Endothelial cell (in vitro differentiated cells): ENCODE data around the gene SDCCAG8. TPM values are rescaled to one million over a fixed set of nuclear protein-coding genes. Genes with fewer than 3 reads are reported as not detected.

Source experiments
- DNase-seq: peaks from one replicate; pipeline ENCODE4 v3.0.0; 2021; ENCODE audit warnings: low spot score
- H3K27ac Mint-ChIP-seq: one replicate; pipeline ENCODE4 v1.8.0; 2021; ENCODE audit warnings: mixed read lengths, inconsistent platforms; ENCODE audit not compliant: unreplicated experiment
- H3K27me3 Mint-ChIP-seq: one replicate; pipeline ENCODE4 v1.8.0; 2021; ENCODE audit warnings: mild to moderate bottlenecking, moderate library complexity, mixed read lengths, inconsistent platforms; ENCODE audit not compliant: unreplicated experiment
- H3K36me3 Mint-ChIP-seq: one replicate; pipeline ENCODE4 v1.8.0; 2021; ENCODE audit warnings: mild to moderate bottlenecking, low read depth, mixed read lengths, inconsistent platforms; ENCODE audit not compliant: unreplicated experiment
- H3K4me1 Mint-ChIP-seq: one replicate; pipeline ENCODE4 v1.8.0; 2021; ENCODE audit warnings: mild to moderate bottlenecking, mixed read lengths, inconsistent platforms; ENCODE audit not compliant: unreplicated experiment
- H3K4me3 Mint-ChIP-seq: one replicate; pipeline ENCODE4 v1.8.0; 2021; ENCODE audit warnings: mild to moderate bottlenecking, mixed read lengths, inconsistent platforms; ENCODE audit not compliant: unreplicated experiment
- H3K9me3 Mint-ChIP-seq: one replicate; pipeline ENCODE4 v1.8.0; 2021; ENCODE audit warnings: mixed read lengths, inconsistent platforms; ENCODE audit not compliant: unreplicated experiment
- total RNA-seq: library from RNA; stranded (reverse); fragmentation: NEBNext Ultra II Directional; extraction: Animal tissue kit (Norgen Biotek cat#: 25700); gene quantifications from one replicate; pipeline ENCODE4 v1.2.1, GENCODE V29; 2021; ENCODE audit not compliant: unreplicated experiment
- TF ChIP-seq, protein P1 (sequence below): fragments of 200-600 bp; sonication (generic); IDR thresholded peaks from one replicate; pipeline ENCODE4 v1.5.0; 2021; ENCODE audit warnings: antibody characterized with exemption; ENCODE audit not compliant: unreplicated experiment

The SDCCAG8 gene
- total RNA-seq, 1 donor from 2014 or later = 41.9 TPM

DNA sequence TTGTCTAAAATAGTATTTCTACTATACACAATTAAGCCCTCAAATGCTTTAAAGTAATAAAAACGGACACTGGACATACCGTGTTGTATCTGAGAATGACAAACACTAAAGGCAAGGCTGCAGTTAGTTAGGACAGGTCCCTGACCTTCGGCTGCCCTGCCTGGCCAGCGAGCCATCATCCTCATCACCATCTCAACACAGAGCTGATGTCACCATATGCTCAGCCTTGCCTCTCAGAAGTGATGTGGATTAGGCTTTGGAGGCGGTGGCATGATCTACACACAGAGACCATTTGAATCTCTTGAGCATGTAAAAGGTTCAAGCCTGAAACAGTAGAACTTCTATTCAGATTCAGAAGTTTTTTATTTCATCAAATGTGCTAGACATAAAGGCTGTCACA is 244.7 kb downstream of the SDCCAG8 start:
- TF ChIP-seq, protein P1, sequence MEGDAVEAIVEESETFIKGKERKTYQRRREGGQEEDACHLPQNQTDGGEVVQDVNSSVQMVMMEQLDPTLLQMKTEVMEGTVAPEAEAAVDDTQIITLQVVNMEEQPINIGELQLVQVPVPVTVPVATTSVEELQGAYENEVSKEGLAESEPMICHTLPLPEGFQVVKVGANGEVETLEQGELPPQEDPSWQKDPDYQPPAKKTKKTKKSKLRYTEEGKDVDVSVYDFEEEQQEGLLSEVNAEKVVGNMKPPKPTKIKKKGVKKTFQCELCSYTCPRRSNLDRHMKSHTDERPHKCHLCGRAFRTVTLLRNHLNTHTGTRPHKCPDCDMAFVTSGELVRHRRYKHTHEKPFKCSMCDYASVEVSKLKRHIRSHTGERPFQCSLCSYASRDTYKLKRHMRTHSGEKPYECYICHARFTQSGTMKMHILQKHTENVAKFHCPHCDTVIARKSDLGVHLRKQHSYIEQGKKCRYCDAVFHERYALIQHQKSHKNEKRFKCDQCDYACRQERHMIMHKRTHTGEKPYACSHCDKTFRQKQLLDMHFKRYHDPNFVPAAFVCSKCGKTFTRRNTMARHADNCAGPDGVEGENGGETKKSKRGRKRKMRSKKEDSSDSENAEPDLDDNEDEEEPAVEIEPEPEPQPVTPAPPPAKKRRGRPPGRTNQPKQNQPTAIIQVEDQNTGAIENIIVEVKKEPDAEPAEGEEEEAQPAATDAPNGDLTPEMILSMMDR = no peak

DNA sequence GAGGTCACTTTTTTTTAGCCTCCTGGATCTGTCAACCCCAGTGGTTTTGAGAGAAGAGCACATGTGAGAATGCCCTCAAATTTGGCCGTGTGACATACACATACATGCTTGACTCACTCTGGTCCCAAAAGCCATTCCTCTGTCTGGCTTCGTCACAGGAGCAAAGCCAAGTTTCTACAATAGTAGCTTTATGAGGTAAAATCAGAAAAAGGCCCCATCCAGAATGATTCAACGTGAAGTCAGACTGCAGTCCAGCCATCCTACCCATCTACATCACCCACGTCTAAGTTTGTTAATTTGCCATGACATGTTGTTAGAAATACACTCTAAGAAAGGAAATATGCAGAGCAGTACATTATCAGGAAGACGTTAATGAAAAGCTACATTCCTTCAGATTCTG is 245.2 kb downstream of the SDCCAG8 start:
- peaks cover 20% of the 10 kb centered on the region for H3K36me3 Mint-ChIP-seq
- H3K9me3 Mint-ChIP-seq = no peaks in the 10 kb centered on the region
- peaks cover 13% of the 10 kb centered on the region for H3K4me1 Mint-ChIP-seq
- DNase-seq = no peak
- TF ChIP-seq, protein P1 = no peak
- peaks cover 3% of the 10 kb centered on the region for H3K27me3 Mint-ChIP-seq
- H3K27ac Mint-ChIP-seq = no peak overlapping the region
- peak overlapping the region; percentile 32 for H3K4me3 Mint-ChIP-seq

More for the DNA sequence above, 244.7 kb downstream of the SDCCAG8 start:
- Mint-ChIP-seq H3K4me3 (no peak overlapping the region), H3K9me3 (no peaks in the 10 kb centered on the region), H3K27ac (no peak overlapping the region), H3K4me1 (peaks cover 10% of the 10 kb centered on the region), H3K27me3 (peaks cover 3% of the 10 kb centered on the region), H3K36me3 (peaks cover 22% of the 10 kb centered on the region)
- DNase-seq = no peak

DNA sequence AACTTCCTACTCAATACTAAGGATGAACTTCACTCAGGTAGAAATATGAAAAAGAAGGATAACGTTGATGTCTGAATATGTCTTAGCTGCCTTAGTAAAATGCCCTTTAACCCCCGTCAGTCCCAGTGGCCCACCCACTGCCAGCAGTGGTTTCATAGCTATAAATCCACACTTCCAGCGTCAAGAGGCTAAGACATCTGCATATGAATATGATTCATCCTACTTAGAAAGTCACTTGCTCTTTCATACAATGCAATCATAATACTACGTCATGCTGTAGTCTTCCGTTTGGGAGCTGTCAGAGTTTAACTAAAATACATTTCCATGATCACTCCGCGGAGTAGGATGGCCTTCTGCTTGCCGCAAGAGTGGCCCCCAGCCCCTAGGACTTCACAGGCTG is 247.3 kb downstream of the SDCCAG8 start:
- H3K27me3 Mint-ChIP-seq = peaks cover 4% of the 10 kb centered on the region
- H3K4me1 Mint-ChIP-seq = peaks cover 32% of the 10 kb centered on the region
- H3K4me3 Mint-ChIP-seq = no peak overlapping the region
- no peaks in the 10 kb centered on the region for H3K9me3 Mint-ChIP-seq
- no peak overlapping the region for H3K27ac Mint-ChIP-seq
- H3K36me3 Mint-ChIP-seq = peaks cover 15% of the 10 kb centered on the region
- TF ChIP-seq, protein P1 = no peak
- no peak for DNase-seq

DNA sequence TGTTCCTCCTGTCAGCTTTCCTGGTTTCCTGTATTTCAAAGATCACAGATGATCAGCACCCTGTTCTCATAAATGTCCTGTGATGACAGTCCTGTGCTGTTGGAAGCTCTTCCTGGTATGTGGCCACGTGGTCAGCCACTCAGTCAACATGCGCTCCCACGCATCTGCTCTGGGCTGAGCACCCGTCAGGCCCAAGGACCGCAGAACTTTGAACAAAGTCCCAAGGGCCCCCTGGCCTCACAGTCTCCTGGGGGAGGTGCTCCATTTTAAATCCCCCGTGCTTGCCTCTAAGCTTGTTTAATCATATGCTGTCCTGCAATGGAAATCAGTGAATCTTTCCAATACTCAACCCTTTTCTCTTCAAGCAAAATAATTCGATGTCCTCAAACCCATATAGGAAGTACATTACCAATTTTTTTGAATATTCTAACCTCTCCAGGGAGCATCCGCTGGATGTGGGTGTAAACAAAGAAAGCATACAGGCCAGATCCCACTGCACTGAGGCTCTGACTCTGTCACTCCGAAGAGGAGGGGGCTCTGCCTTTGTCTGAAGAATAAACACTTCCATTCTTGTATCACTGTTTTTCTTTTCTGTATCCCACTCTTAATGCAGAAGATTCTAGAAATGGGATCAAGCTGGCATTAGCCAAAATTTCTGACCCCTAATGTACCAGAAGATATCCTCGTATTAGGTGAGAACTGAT is 250.3 kb downstream of the SDCCAG8 start:
- no peak overlapping the region for H3K4me3 Mint-ChIP-seq
- TF ChIP-seq, protein P1 = no peak
- peaks cover 18% of the 10 kb centered on the region for H3K36me3 Mint-ChIP-seq
- DNase-seq = no peak
- H3K27ac Mint-ChIP-seq = peak overlapping the region; percentile 81
- H3K4me1 Mint-ChIP-seq = peaks cover 35% of the 10 kb centered on the region
- H3K27me3 Mint-ChIP-seq = peaks cover 5% of the 10 kb centered on the region
- H3K9me3 Mint-ChIP-seq = no peaks in the 10 kb centered on the region

DNA sequence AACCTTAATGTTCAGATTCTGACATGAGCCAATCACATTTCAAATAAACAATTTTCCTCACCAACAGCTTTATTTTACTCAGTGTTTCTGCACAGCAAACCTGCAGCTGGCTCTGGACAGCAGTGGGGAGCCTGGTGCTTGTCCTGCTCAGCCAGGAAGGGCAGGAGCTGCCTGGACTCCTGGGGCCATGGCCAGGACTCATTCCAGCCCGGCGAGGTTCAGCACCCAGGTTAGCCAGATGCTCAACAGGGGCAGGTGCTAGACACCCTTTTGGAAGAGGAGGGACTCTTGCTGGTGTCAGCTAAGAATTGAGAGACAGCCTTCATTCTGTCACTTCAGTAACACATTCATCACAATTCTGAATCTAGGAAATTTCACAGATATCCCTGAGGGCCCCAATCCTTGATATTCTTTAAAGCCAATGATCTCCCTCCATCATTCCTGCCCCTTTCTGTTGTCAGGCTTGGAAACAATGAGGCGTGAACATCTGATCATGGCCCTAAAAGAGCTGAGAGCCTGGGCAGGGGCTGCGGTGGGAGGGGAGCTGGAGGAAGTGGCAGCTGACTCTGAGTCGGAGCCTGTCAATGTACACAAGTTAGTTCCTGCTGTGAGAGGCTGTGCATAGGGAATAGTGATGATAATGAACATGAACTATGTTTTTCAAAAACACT is 251.3 kb downstream of the SDCCAG8 start:
- peaks cover 5% of the 10 kb centered on the region for H3K27me3 Mint-ChIP-seq
- TF ChIP-seq, protein P1 = no peak
- no peak overlapping the region for H3K27ac Mint-ChIP-seq
- no peak overlapping the region for H3K4me3 Mint-ChIP-seq
- peaks cover 18% of the 10 kb centered on the region for H3K36me3 Mint-ChIP-seq
- no peak for DNase-seq
- no peaks in the 10 kb centered on the region for H3K9me3 Mint-ChIP-seq
- peaks cover 35% of the 10 kb centered on the region for H3K4me1 Mint-ChIP-seq
